AG09319 (cell line): ENCODE measurements around the gene USP13.

Experiments
- DNase-seq: peaks from one replicate; pipeline ENCODE4 v3.0.0-alpha.2; 2010; ENCODE audit warnings: low read depth; ENCODE audit errors: extremely low read depth
- TF ChIP-seq, protein P1 (sequence below): IDR thresholded peaks from 2 replicates; pipeline ENCODE4 v1.5.1; 2011; ENCODE audit warnings: low read depth, mild to moderate bottlenecking, inconsistent platforms, low read length, moderate library complexity

USP13 gene

GRCh38 chr3:179715582-179715981, 62.7 kb downstream of the USP13 start:
- no peak for DNase-seq
- TF ChIP-seq, protein P1, sequence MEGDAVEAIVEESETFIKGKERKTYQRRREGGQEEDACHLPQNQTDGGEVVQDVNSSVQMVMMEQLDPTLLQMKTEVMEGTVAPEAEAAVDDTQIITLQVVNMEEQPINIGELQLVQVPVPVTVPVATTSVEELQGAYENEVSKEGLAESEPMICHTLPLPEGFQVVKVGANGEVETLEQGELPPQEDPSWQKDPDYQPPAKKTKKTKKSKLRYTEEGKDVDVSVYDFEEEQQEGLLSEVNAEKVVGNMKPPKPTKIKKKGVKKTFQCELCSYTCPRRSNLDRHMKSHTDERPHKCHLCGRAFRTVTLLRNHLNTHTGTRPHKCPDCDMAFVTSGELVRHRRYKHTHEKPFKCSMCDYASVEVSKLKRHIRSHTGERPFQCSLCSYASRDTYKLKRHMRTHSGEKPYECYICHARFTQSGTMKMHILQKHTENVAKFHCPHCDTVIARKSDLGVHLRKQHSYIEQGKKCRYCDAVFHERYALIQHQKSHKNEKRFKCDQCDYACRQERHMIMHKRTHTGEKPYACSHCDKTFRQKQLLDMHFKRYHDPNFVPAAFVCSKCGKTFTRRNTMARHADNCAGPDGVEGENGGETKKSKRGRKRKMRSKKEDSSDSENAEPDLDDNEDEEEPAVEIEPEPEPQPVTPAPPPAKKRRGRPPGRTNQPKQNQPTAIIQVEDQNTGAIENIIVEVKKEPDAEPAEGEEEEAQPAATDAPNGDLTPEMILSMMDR: no peak

GRCh38 chr3:179716226-179716625, 63.4 kb downstream of the USP13 start:
- DNase-seq: no peak
- TF ChIP-seq, protein P1: no peak

DNA sequence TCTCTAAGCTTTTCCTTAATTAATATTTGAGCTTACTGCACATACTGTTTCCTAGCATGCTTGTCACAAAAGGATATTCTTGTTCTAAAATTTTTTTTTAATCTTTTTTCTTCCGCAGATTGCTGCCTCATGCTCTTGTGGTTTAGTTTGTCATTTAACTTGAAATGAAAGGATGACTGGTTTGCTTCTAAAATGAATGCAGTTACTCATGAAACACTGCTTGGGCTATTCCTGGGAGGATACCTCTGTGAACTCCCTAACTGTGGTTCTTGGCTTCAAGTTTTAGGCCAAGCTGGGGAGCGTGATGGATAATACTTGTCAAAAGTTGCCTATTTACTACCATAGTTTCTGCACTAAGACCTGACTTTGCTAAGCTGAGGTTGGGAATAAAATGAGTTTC, 64.0 kb downstream of the USP13 start:
- no peak for DNase-seq
- TF ChIP-seq, protein P1: no peak

DNA sequence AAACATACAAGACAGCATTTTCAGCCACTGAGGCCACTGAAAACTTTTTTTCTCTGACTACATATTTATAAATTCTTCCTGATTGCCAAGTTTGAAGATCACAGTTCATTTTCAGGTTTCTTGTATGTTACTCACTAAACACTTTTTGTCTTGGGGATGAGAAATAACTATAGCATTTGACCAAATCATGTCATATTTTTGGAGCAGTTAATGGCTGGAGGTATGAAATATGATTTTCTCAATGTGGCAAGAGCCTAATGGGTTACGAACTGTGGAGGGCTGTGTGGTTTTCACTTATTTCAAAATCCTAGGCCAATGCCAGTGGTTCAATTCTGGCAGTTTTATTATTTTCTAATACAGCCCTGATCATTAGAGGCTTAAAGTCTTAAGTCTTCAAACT, 64.4 kb downstream of the USP13 start:
- TF ChIP-seq, protein P1: no peak
- no peak for DNase-seq

DNA sequence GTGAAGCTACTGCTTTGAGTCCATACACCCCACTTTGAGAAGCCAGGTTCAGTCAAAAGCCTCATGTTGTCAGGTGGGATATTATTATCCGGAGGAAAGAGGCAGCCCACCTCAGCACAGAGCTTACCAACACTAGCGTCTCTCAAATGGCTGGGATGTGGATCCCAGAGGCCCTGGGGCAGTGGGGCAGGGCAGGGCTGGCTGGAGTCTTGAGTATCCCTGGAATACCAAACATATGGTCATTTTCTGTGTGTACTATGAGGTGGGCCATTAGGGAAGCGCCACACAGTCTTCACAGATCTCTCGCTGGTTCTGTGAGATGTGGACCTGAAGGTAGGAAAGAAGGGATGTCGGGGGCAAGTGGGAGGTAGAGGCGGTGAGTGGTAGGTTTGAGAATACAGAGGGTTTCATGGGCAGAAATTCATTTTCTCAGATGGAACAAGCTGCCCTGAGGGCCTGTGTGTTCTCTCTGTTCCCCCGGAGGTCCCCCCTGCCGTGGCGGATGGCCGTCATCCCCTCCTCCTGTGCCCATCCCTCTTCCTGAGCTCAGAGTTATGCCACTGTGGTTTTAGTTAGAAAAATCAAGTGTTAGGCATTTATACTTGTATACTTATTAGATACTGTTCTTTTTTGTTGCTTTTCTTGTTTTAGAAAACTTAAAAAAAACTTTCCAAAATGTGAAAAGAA, 66.4 kb downstream of the USP13 start:
- no peak for DNase-seq
- TF ChIP-seq, protein P1: no peak

DNA sequence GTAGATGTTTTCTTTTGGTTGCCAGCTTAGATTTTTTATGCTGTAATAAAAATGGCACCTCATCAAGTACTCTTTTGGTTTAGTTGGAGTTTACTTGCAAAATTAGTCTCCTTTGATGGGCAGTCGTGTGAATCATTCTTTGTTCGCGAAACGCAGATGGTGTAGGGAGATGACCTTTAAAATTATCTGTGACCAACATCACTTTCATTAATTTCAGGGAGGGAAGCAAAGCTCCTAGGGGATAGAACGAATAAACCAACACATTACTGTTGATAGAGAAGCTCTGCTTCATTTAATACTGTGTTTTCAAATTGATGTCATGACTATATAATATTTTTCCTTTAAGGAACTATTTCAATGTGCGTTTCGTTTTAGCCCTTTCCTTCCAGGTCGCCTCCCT, 67.4 kb downstream of the USP13 start:
- TF ChIP-seq, protein P1: no peak
- DNase-seq: no peak

GRCh38 chr3:179723617-179724016, 70.8 kb downstream of the USP13 start:
- TF ChIP-seq, protein P1: no peak
- DNase-seq: no peak
